Vagina (tissue), 2 donors: ENCODE data around the gene SLC4A1. TPM values are rescaled to one million over a fixed set of nuclear protein-coding genes. Genes with fewer than 3 reads are reported as not detected.

Experiments
- DNase-seq, 2 donors: peaks; one replicate each; pipeline ENCODE4 v3.0.0-alpha.2; 2017; ENCODE audit errors: extremely low spot score in 2 of 2
- H3K27ac ChIP-seq: fragments of 200-600 bp; sonication (generic); one replicate; pipeline ENCODE4 v1.5.1; 2019
- H3K27me3 ChIP-seq: fragments of 200-600 bp; sonication (generic); one replicate; pipeline ENCODE4 v1.5.1; 2019
- H3K36me3 ChIP-seq, 2 donors: fragments of 200-600 bp; sonication (generic); one replicate each; pipeline ENCODE4 v1.5.1; 2017 to 2019
- H3K4me1 ChIP-seq: fragments of 200-600 bp; sonication (generic); one replicate; pipeline ENCODE4 v1.5.1; 2019
- H3K4me3 ChIP-seq, 2 donors: fragments of 200-600 bp; sonication (generic); 1 replicate in 1 of 2; 2 replicates in 1 of 2; pipeline ENCODE4 v1.5.1; 2016 to 2019
- H3K9me3 ChIP-seq: fragments of 200-600 bp; sonication (generic); one replicate; pipeline ENCODE4 v1.5.1; 2019
- CTCF ChIP-seq, 3 experiments: fragments of 450-650 bp in 2 of 3; fragments of 200-600 bp in 1 of 3; sonication (generic) in 1 of 3; IDR thresholded peaks; one replicate each; pipeline ENCODE4 v1.5.1; 2017 to 2019; ENCODE audit warnings: antibody characterized with exemption in 3 of 3, mild to moderate bottlenecking in 2 of 3, moderate library complexity in 2 of 3
- POLR2A ChIP-seq, 2 donors: fragments of 450-650 bp; IDR thresholded peaks; one replicate each; pipeline ENCODE4 v1.6.1; 2017; ENCODE audit warnings: antibody characterized with exemption in 2 of 2, mild to moderate bottlenecking in 2 of 2, moderate library complexity in 2 of 2
- POLR2AphosphoS5 ChIP-seq, 2 donors: sonication (generic); formaldehyde crosslinking; IDR thresholded peaks; one replicate each; pipeline ENCODE4 v1.9.0; 2017; ENCODE audit warnings: antibody characterized with exemption in 2 of 2, mild to moderate bottlenecking in 2 of 2, low read depth in 1 of 2; ENCODE audit not compliant: insufficient read depth in 1 of 2
- intact Hi-C: fragments of 100-400 bp; cut with DNase I; formaldehyde crosslinking; loops from one replicate; pipeline ENCODE4 v1.15.1; 2023
- total RNA-seq: library from RNA; depleted of rRNA; stranded (reverse); fragments of >200 nt; gene quantifications from one replicate; pipeline ENCODE4 v1.2.3, GENCODE V29; 2016

SLC4A1 gene
- total RNA-seq, 1 donor from 2014 or later: not detected

- intact Hi-C loops: no loop called here
- H3K9me3 ChIP-seq: no peaks in the 10 kb centered on the region
- H3K4me1 ChIP-seq: no peaks in the 10 kb centered on the region
- no peaks in the 10 kb centered on the region for H3K36me3 ChIP-seq
- H3K27me3 ChIP-seq: no peaks in the 10 kb centered on the region
- H3K4me3 ChIP-seq: no peak overlapping the region
- DNase-seq: no peak
- H3K27ac ChIP-seq: no peak overlapping the region
- TF ChIP-seq POLR2AphosphoS5 (IDR thresholded peaks at IDR 0.05; ENCODE audit: insufficient read depth in 1 of 2, low read depth in 1 of 2): no peak
- no peak for TF ChIP-seq POLR2A (IDR thresholded peaks at IDR 0.05)
- no peak for TF ChIP-seq CTCF (IDR thresholded peaks at IDR 0.05)
Observed at GRCh38 chr17:44266402-44267164, 1.4 kb downstream of the SLC4A1 start.

GRCh38 chr17:44263345-44263902, 4.5 kb downstream of the SLC4A1 start:
- no peak overlapping the region for H3K27ac ChIP-seq
- H3K36me3 ChIP-seq: no peaks in the 10 kb centered on the region
- no peaks in the 10 kb centered on the region for H3K9me3 ChIP-seq
- no peaks in the 10 kb centered on the region for H3K4me1 ChIP-seq
- intact Hi-C loops: no loop called here
- no peak overlapping the region for H3K4me3 ChIP-seq
- no peaks in the 10 kb centered on the region for H3K27me3 ChIP-seq
- no peak for DNase-seq
- TF ChIP-seq CTCF (IDR thresholded peaks at IDR 0.05) (no peak), POLR2A (IDR thresholded peaks at IDR 0.05) (no peak), POLR2AphosphoS5 (IDR thresholded peaks at IDR 0.05; ENCODE audit: insufficient read depth in 1 of 2, low read depth in 1 of 2) (no peak)

- no peak for DNase-seq
- intact Hi-C loops: no loop called here
- no peak for TF ChIP-seq POLR2AphosphoS5 (IDR thresholded peaks at IDR 0.05; ENCODE audit: insufficient read depth in 1 of 2, low read depth in 1 of 2)
- TF ChIP-seq POLR2A (IDR thresholded peaks at IDR 0.05): no peak
- TF ChIP-seq CTCF (IDR thresholded peaks at IDR 0.05): no peak
- Histone ChIP-seq H3K27me3 (no peaks in the 10 kb centered on the region), H3K27ac (no peak overlapping the region), H3K36me3 (no peaks in the 10 kb centered on the region), H3K4me3 (no peak overlapping the region), H3K4me1 (no peaks in the 10 kb centered on the region), H3K9me3 (no peaks in the 10 kb centered on the region)
Observed at GRCh38 chr17:44262654-44263225, 5.2 kb downstream of the SLC4A1 start.

- Histone ChIP-seq H3K36me3 (no peaks in the 10 kb centered on the region), H3K4me3 (no peak overlapping the region), H3K4me1 (no peaks in the 10 kb centered on the region), H3K27me3 (no peaks in the 10 kb centered on the region), H3K9me3 (no peaks in the 10 kb centered on the region), H3K27ac (no peak overlapping the region)
- intact Hi-C loops: no loop called here
- no peak for TF ChIP-seq POLR2A (IDR thresholded peaks at IDR 0.05)
- TF ChIP-seq POLR2AphosphoS5 (IDR thresholded peaks at IDR 0.05; ENCODE audit: insufficient read depth in 1 of 2, low read depth in 1 of 2): no peak
- TF ChIP-seq CTCF (IDR thresholded peaks at IDR 0.05): no peak
- no peak for DNase-seq
Observed at GRCh38 chr17:44260296-44260695, 7.6 kb downstream of the SLC4A1 start.
